Heart left ventricle (tissue), 16 donors: Measurements from ENCODE around the gene HDHD3. TPM values are rescaled to one million over a fixed set of nuclear protein-coding genes. Genes with fewer than 3 reads are reported as not detected.
A peak's percentile ranks its signal among the peaks of the same experiment; 100 is the strongest.

Experiments used
- ATAC-seq, 4 donors: fragments of 200-7000 bp; cut with Tn5 transposase; one replicate each; pipeline ENCODE4 v1.9.1; 2020 to 2022; ENCODE audit warnings: moderate library complexity in 4 of 4, mild to moderate bottlenecking in 3 of 4, moderate number of reproducible peaks in 1 of 4
- DNase-seq, 5 donors: peaks; one replicate each; pipeline ENCODE4 v3.0.0-alpha.2; 2020
- H3K27ac ChIP-seq, 12 donors: fragments of 200-600 bp; sonication (generic) in 4 of 12; one replicate each; pipeline versions ENCODE4 v1.5.0 to v1.8.0; 2016 to 2022; ENCODE audit warnings: mild to moderate bottlenecking in 2 of 12
- H3K27me3 ChIP-seq, 9 donors: fragments of 200-600 bp; sonication (generic) in 2 of 9; one replicate each; pipeline versions ENCODE4 v1.5.1 to v1.8.0; 2016 to 2022; ENCODE audit warnings: mild to moderate bottlenecking in 3 of 9
- H3K36me3 ChIP-seq, 9 donors: fragments of 200-600 bp; sonication (generic) in 2 of 9; one replicate each; pipeline versions ENCODE4 v1.5.0 to v1.8.0; 2018 to 2022; ENCODE audit warnings: mild to moderate bottlenecking in 2 of 9
- H3K4me1 ChIP-seq, 12 donors: fragments of 200-600 bp; sonication (generic) in 4 of 12; one replicate each; pipeline versions ENCODE4 v1.5.0 to v1.8.0; 2016 to 2022; ENCODE audit warnings: mild to moderate bottlenecking in 3 of 12
- H3K4me3 ChIP-seq, 12 donors: fragments of 200-600 bp; sonication (generic) in 4 of 12; one replicate each; pipeline versions ENCODE4 v1.5.0 to v1.8.0; 2017 to 2022; ENCODE audit warnings: mild to moderate bottlenecking in 9 of 12, moderate library complexity in 4 of 12
- H3K9me3 ChIP-seq, 12 donors: fragments of 200-600 bp; sonication (generic) in 4 of 12; one replicate each; pipeline versions ENCODE4 v1.5.0 to v1.8.0; 2016 to 2022; ENCODE audit warnings: mild to moderate bottlenecking in 1 of 12
- POLR2A ChIP-seq, 2 donors: fragments of 450-650 bp; IDR thresholded peaks; one replicate each; pipeline ENCODE4 v1.6.1; 2017; ENCODE audit warnings: antibody characterized with exemption in 2 of 2, mild to moderate bottlenecking in 2 of 2, moderate library complexity in 2 of 2
- WGBS, 4 donors: extraction: QIAGEN DNeasy Blood & Tissue Kit in 2 of 4; methylation state at CpG; one replicate each; pipeline versions ENCODE4 v1.1.5 to v1.1.7; 2013 to 2018; 5-methylcytosine and 5-hydroxymethylcytosine counted together
- intact Hi-C, 10 donors: fragments of 100-400 bp; cut with DNase I; formaldehyde crosslinking; loops; one replicate each; pipeline versions ENCODE4 v1.11.1 to v1.14.2; 2022
- polyA plus RNA-seq, 2 donors: library from polyadenylated mRNA; stranded (reverse); fragments of 200-250 nt; gene quantifications; one replicate each; pipeline ENCODE4 v1.2.3, GENCODE V29; 2013
- total RNA-seq, 9 donors: library from RNA; depleted of rRNA in 2 of 9; stranded (reverse); fragments of >200 nt in 2 of 9; fragmentation: NEBNext Ultra II Directional in 3 of 9; extraction: Animal tissue kit (Norgen Biotek cat#: 25700) in 3 of 9; gene quantifications; one replicate each; pipeline versions ENCODE4 v1.1.0 to v1.2.4, GENCODE V29; 2016 to 2023
- TF ChIP-seq, protein P1 (sequence below), 12 donors: fragments of 200-600 bp; sonication (generic) in 4 of 12; IDR thresholded peaks; one replicate each; pipeline versions ENCODE4 v1.5.0 to v1.8.0; 2018 to 2022; ENCODE audit warnings: antibody characterized with exemption in 12 of 12, mild to moderate bottlenecking in 5 of 12
- donor health status: ischemic (EF 13 %, LVEDD 7.1; RV severe dilation, severe dysfunction).
- donor health status: healthy with polysubstance abuse.
- donor health status: DM: no; HTN: yes; CAD: no.
- donor health status: DM: no; HTN: no; CAD: no.
- donor health status: ischemic (EF 25% LVEDD 6.9; RV normal size, moderate dysfunction).
- donor health status: ischemic (EF 25% LVEDD 5.7; RV mildly dilated, moderate dysfunction).
- donor health status: healthy.
- donor health status: DM: yes; HTN: yes; CAD: no.
- donor health status: ischemic (EF 35%, LVEDD 5.7; RV mildly dilated, moderate dysfunction).
- donor health status: nonischemic (EF 11% LVEDD 7.7; RV severe dilation, severe dysfunction).
- donor health status: DM: yes; HTN: yes; CAD: no.
- donor health status: PGD.
- donor health status: ischemic (EF 29% LVEDD 5.4; RV normal size, mild dysfunction).
- donor health status: nonischemic (EF 23%, LVEDD 6.1; RV moderate dilation, normal function).

HDHD3 gene
- total and polyA plus RNA-seq, 11 donors: 11.7 to 53.8 (median 19.4) TPM

DNA sequence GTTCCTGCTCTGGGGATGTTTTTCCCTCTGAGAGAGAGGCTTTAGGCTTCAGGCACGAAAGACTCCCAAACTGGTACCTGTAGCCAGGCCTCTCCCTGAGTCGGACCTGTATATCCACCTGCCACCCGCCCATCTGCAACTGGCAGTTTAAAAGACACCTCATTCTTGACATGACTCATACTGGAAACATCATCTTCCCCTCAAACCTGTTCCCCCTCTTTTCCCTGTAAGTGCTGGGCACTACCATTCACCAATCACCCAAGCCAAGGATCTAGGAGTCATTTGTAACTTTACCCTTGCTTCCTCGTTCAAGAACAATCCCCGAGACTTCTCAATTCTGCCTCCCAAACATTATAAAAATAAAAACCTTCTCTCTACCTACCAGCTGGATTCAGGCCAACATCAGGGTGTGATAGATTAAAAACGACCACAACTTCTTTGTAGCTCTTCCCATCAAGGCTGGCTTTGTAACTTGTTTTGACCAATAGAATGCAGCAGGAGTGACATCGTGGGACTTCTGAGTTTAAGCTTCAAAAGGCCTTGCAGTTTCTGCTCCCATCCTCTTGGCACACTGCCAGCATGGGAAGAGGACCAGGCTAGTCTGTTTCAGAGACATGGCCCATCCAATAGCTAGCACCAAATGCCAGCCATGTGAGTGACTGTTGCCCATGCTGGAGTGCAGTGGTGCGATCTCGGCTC, 34.9 kb downstream of the HDHD3 start:
- H3K9me3 ChIP-seq: no peaks in the 10 kb centered on the region
- peaks cover 0 to 26% (median 12%) of the 10 kb centered on the region in 12 donors for H3K4me1 ChIP-seq
- H3K4me3 ChIP-seq: no peak overlapping the region
- DNase-seq (no peak), ATAC-seq (no peak)
- H3K27me3 ChIP-seq: no peaks in the 10 kb centered on the region
- H3K36me3 ChIP-seq: no peaks in the 10 kb centered on the region
- H3K27ac ChIP-seq: no peak overlapping the region
- 70 to 74% (median 73%) methylated on average over 9 of the region's 9 CpGs for WGBS, 4 donors
- intact Hi-C loops: loop anchor here in 8 of 10 donors (2.0 to 10.0 kb wide), 6 partner anchors 35 to 67 kb away; partner anchors contain the start of genes ALAD (in 4 of the 8), HDHD3 (in 3 of the 8), CDC26 (in 1 of the 8) and PRPF4 (in 1 of the 8)
- TF ChIP-seq, protein P1, sequence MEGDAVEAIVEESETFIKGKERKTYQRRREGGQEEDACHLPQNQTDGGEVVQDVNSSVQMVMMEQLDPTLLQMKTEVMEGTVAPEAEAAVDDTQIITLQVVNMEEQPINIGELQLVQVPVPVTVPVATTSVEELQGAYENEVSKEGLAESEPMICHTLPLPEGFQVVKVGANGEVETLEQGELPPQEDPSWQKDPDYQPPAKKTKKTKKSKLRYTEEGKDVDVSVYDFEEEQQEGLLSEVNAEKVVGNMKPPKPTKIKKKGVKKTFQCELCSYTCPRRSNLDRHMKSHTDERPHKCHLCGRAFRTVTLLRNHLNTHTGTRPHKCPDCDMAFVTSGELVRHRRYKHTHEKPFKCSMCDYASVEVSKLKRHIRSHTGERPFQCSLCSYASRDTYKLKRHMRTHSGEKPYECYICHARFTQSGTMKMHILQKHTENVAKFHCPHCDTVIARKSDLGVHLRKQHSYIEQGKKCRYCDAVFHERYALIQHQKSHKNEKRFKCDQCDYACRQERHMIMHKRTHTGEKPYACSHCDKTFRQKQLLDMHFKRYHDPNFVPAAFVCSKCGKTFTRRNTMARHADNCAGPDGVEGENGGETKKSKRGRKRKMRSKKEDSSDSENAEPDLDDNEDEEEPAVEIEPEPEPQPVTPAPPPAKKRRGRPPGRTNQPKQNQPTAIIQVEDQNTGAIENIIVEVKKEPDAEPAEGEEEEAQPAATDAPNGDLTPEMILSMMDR (IDR thresholded peaks at IDR 0.05): no peak
- TF ChIP-seq POLR2A (IDR thresholded peaks at IDR 0.05): no peak

- intact Hi-C loops: loop anchor here in 8 of 10 donors (2.0 to 10.0 kb wide), 6 partner anchors 37 to 65 kb away; partner anchors contain the start of genes ALAD (in 4 of the 8), HDHD3 (in 3 of the 8), CDC26 (in 1 of the 8) and PRPF4 (in 1 of the 8)
- H3K36me3 ChIP-seq: no peaks in the 10 kb centered on the region
- peak; percentile 87 to 93 (median 89) for DNase-seq
- peak; percentile 72 to 91 (median 90) for ATAC-seq
- no peaks in the 10 kb centered on the region for H3K9me3 ChIP-seq
- peak within 1 kb of the TSS; percentile 37 to 90 (median 80) for H3K27ac ChIP-seq
- WGBS, 4 donors: 1 to 2% (median 1%) methylated on average over 29 to 46 of the region's 46 CpGs
- TF ChIP-seq POLR2A (IDR thresholded peaks at IDR 0.05): peak in 1 of 2 donors; percentile 52
- TF ChIP-seq, protein P1 (IDR thresholded peaks at IDR 0.05): peak in 2 of 12 donors; percentile 8 to 31
- no peaks in the 10 kb centered on the region for H3K27me3 ChIP-seq
- H3K4me3 ChIP-seq: peak within 1 kb of the TSS; percentile 43 to 99 (median 80)
- peaks cover 0 to 26% (median 12%) of the 10 kb centered on the region in 12 donors for H3K4me1 ChIP-seq
Observed at GRCh38 chr9:113340011-113340699, 36.6 kb downstream of the HDHD3 start, which contains the start of gene WDR31. WDR31 (minus strand) TSS chr9:113340275; CDS start chr9:113332022, 8,253 bp downstream.

GRCh38 chr9:113337714-113338113, 39.1 kb downstream of the HDHD3 start:
- 89 to 100% (median 95%) methylated on average over 2 of the region's 2 CpGs for WGBS, 4 donors
- H3K27me3 ChIP-seq: no peaks in the 10 kb centered on the region
- TF ChIP-seq, protein P1 (IDR thresholded peaks at IDR 0.05): no peak
- no peak for TF ChIP-seq POLR2A (IDR thresholded peaks at IDR 0.05)
- H3K27ac ChIP-seq: no peak overlapping the region
- no peak overlapping the region for H3K4me3 ChIP-seq
- H3K9me3 ChIP-seq: no peaks in the 10 kb centered on the region
- peaks cover 0 to 14% (median 8%) of the 10 kb centered on the region in 12 donors for H3K4me1 ChIP-seq
- intact Hi-C loops: no loop called here
- no peak for ATAC-seq
- H3K36me3 ChIP-seq: no peaks in the 10 kb centered on the region
- no peak for DNase-seq

- 51 to 80% (median 61%) methylated on average over 4 of the region's 4 CpGs for WGBS, 4 donors
- Histone ChIP-seq H3K4me1 (peaks cover 0 to 14% (median 0%) of the 10 kb centered on the region in 12 donors), H3K9me3 (no peaks in the 10 kb centered on the region), H3K27ac (no peak overlapping the region), H3K36me3 (peaks cover 0 to 18% (median 0%) of the 10 kb centered on the region in 9 donors), H3K4me3 (no peak overlapping the region), H3K27me3 (no peaks in the 10 kb centered on the region)
- DNase-seq (no peak), ATAC-seq (no peak)
- TF ChIP-seq POLR2A (IDR thresholded peaks at IDR 0.05): no peak
- TF ChIP-seq, protein P1 (IDR thresholded peaks at IDR 0.05): no peak
- intact Hi-C loops: no loop called here
Observed at GRCh38 chr9:113331780-113332179, 45.0 kb downstream of the HDHD3 start.
